ENCODE results near the gene CSK.

DNA sequence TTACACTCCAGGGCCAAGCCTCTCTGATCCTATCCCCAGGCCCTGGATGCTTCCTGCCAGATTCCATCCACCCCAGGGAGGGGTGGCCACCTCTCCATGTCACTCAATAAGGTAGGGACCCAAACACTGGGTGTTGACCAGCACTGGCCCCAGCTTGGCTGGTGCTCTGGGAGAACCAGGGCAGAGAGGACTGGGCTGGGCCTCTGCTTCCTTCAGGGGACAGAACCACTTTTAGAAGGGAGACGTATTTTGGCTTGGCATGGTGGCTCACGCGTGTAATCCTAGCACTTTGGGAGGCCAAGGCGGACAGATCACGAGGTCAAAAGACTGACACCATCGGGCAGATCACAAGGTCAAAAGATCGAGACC lies 39.9 kb downstream of the CSK start:
- TF ChIP-seq POLR2A (IDR thresholded peaks at IDR 0.05; ENCODE audit: low read depth, low read length) (no peak), POLR2AphosphoS5 (IDR thresholded peaks at IDR 0.05; ENCODE audit: low read depth, low read length) (no peak)

Measured in GM12891 (cell line).